K562 (cell line): ENCODE results near the gene PREB. TPM values are rescaled to one million over a fixed set of nuclear protein-coding genes. Genes with fewer than 3 reads are reported as not detected.
A peak's percentile ranks its signal among the peaks of the same experiment; 100 is the strongest.

ENCODE experiments used
- CEBPZ ChIP-seq: fragments of 150-350 bp; IDR thresholded peaks from 2 replicates; pipeline ENCODE4 v1.6.1; 2014; ENCODE audit warnings: low read depth, mild to moderate bottlenecking, low read length, borderline replicate concordance
- DPF2 ChIP-seq: fragments of 450-650 bp; IDR thresholded peaks from 2 replicates; pipeline ENCODE4 v1.6.1; 2016
- ETV5 ChIP-seq: sonication (generic); formaldehyde crosslinking; IDR thresholded peaks from 2 replicates; pipeline ENCODE4 v1.4.0; 2020; ENCODE audit warnings: low read depth, mild to moderate bottlenecking, missing genetic modification reagents
- GATA2 ChIP-seq: sonication (generic); formaldehyde crosslinking; IDR thresholded peaks from 2 replicates; pipeline ENCODE4 v1.4.0; 2020; ENCODE audit warnings: mild to moderate bottlenecking, missing genetic modification reagents
- HDAC2 ChIP-seq: fragments of 450-650 bp; IDR thresholded peaks from 2 replicates; pipeline ENCODE4 v1.6.1; 2016; ENCODE audit warnings: mild to moderate bottlenecking
- MAX ChIP-seq: sonication (generic); formaldehyde crosslinking; IDR thresholded peaks from 2 replicates; pipeline ENCODE4 v1.9.0; 2022; ENCODE audit warnings: mild to moderate bottlenecking, missing genetic modification reagents
- MCM3 ChIP-seq: fragments of 450-650 bp; IDR thresholded peaks from 2 replicates; pipeline ENCODE4 v1.6.1; 2016
- MYNN ChIP-seq, 2 experiments: sonication (generic); formaldehyde crosslinking in 1 of 2; IDR thresholded peaks; 2 replicates each; pipeline versions ENCODE4 v1.5.0 to v1.6.1; 2016 to 2020; ENCODE audit warnings: antibody characterized with exemption in 1 of 2, missing genetic modification reagents in 1 of 2
- NCOR1 ChIP-seq: fragments of 450-650 bp; IDR thresholded peaks from 2 replicates; pipeline ENCODE4 v1.6.1; 2016; ENCODE audit warnings: mild to moderate bottlenecking, moderate library complexity
- NFRKB ChIP-seq: fragments of 450-650 bp; IDR thresholded peaks from 2 replicates; pipeline ENCODE4 v1.6.1; 2016; ENCODE audit warnings: low read depth
- NFYB ChIP-seq: IDR thresholded peaks from 2 replicates; pipeline ENCODE4 v1.6.1; 2011; ENCODE audit warnings: mild to moderate bottlenecking, moderate library complexity; ENCODE audit not compliant: insufficient read length; ENCODE audit errors: extremely low read depth
- NRF1 ChIP-seq, 2 experiments: fragments of 450-650 bp; IDR thresholded peaks in 1 of 2; conservative IDR thresholded peaks in 1 of 2; 2 replicates each; pipeline ENCODE4 v1.6.1; 2014; ENCODE audit warnings: mild to moderate bottlenecking in 2 of 2
- POLR2A ChIP-seq: fragments of 450-650 bp; conservative IDR thresholded peaks from 2 replicates; pipeline ENCODE4 v1.6.1; 2016
- POLR2G ChIP-seq: fragments of 200-400 bp; formaldehyde crosslinking; IDR thresholded peaks from 2 replicates; pipeline ENCODE4 v1.6.1; 2017; ENCODE audit warnings: low read depth, mild to moderate bottlenecking, antibody characterized with exemption, low read length, moderate library complexity
- SMARCA5 ChIP-seq: fragments of 450-650 bp; IDR thresholded peaks from 2 replicates; pipeline ENCODE4 v1.6.1; 2016
- SP1 ChIP-seq: sonication (generic); formaldehyde crosslinking; IDR thresholded peaks from 2 replicates; pipeline ENCODE4 v1.8.1; 2022; ENCODE audit warnings: mild to moderate bottlenecking, missing genetic modification reagents
- TEAD2 ChIP-seq: fragments of 450-650 bp; IDR thresholded peaks from 2 replicates; pipeline ENCODE4 v1.6.1; 2016; ENCODE audit warnings: missing genetic modification characterization, control low read depth, missing compliant biosample characterization
- YY1 ChIP-seq, 3 experiments: IDR thresholded peaks; 2 replicates each; pipeline ENCODE4 v1.6.1; 2011; ENCODE audit warnings: low read length in 2 of 3, mild to moderate bottlenecking in 2 of 3, moderate library complexity in 2 of 3, borderline replicate concordance in 1 of 3, control low read depth in 1 of 3, low read depth in 1 of 3; ENCODE audit not compliant: insufficient read depth in 3 of 3, insufficient replicate concordance in 2 of 3, control insufficient read depth in 1 of 3, insufficient read length in 1 of 3; ENCODE audit errors: extremely low read depth in 1 of 3
- ZNF140 ChIP-seq: fragments of 250-450 bp; sonication (Bioruptor Pico); IDR thresholded peaks from 2 replicates; pipeline ENCODE4 v1.8.0; 2021; ENCODE audit warnings: moderate library complexity, mild to moderate bottlenecking, inconsistent platforms
- ZNF174 ChIP-seq: fragments of 250-450 bp; sonication (Bioruptor Pico); IDR thresholded peaks from 2 replicates; pipeline ENCODE4 v1.4.0; 2020; ENCODE audit warnings: mild to moderate bottlenecking
- polyA plus RNA-seq, 8 experiments: library from polyadenylated mRNA; depleted of rRNA in 4 of 8; stranded (reverse) in 5 of 8; unstranded in 3 of 8; fragments of >200 nt; fragmentation: Nextera tagmentation in 2 of 8; fragmentation: Illumina TruSeq in 1 of 8; extraction: Ambion mirVana in 2 of 8; extraction: Trizol in 1 of 8; gene quantifications; 2 replicates each; pipeline versions ENCODE4 v1.2.1 to v1.2.3, GENCODE V29; 2011 to 2014; ENCODE audit warnings: inconsistent platforms in 1 of 8, missing spikeins in 1 of 8
- total RNA-seq, 7 experiments: library from RNA; depleted of rRNA in 6 of 7; stranded (reverse); fragments of >200 nt in 6 of 7; fragmentation: Illumina TruSeq in 2 of 7; extraction: Trizol in 2 of 7; gene quantifications; 2 replicates each; pipeline versions ENCODE4 v1.2.1 to v1.2.3, GENCODE V29; 2011 to 2021; ENCODE audit warnings: low replicate concordance in 1 of 7
- TF ChIP-seq, protein P1 (sequence below): sonication (generic); formaldehyde crosslinking; IDR thresholded peaks from 2 replicates; pipeline ENCODE4 v1.8.0; 2022; ENCODE audit warnings: missing genetic modification reagents, mild to moderate bottlenecking, borderline replicate concordance
- TF ChIP-seq, protein P2 (sequence below): fragments of 450-650 bp; IDR thresholded peaks from 2 replicates; pipeline ENCODE4 v1.6.1; 2016; ENCODE audit warnings: low read depth, mild to moderate bottlenecking, moderate library complexity

PREB gene
- total and polyA plus RNA-seq, 9 of the 15 experiments (the other 6 are each of a cell fraction or from before 2014, with no cell fraction given), result 35.1 to 84.2 (median 67.2) TPM

DNA sequence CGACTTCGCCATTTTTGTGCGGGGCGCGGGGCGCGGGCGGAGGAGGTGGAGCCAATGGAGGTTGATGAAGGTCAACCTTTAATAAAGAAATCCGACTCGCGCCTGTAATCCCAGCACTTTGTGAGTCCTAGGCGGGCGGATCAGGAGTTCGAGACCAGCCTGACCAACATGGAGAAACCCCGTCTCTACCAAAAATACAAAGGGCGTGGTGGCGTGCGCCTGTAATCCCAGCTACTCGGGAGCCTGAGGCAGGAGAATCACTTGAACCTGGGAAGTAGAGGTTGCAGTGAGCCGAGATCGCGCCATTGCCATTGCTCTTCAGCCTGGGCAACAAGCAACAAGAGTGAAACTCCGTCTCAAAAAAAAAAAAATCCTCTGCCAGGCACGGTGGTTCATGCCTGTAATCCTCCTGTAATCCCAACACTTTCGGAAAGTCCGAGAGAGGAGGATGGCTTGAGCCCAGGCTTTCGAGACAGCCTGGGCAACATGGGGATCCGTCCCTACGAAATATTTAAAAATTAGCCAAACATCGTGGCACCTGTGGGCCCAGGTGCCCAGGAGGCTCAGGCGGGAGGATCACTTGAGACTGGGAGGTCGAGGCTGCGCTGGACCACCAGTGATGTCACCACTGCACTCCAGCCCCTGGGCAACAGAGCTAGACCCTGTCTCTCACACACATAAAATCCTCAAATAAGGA is 493 bp upstream of the PREB start (continued):
- TF ChIP-seq, protein P1, sequence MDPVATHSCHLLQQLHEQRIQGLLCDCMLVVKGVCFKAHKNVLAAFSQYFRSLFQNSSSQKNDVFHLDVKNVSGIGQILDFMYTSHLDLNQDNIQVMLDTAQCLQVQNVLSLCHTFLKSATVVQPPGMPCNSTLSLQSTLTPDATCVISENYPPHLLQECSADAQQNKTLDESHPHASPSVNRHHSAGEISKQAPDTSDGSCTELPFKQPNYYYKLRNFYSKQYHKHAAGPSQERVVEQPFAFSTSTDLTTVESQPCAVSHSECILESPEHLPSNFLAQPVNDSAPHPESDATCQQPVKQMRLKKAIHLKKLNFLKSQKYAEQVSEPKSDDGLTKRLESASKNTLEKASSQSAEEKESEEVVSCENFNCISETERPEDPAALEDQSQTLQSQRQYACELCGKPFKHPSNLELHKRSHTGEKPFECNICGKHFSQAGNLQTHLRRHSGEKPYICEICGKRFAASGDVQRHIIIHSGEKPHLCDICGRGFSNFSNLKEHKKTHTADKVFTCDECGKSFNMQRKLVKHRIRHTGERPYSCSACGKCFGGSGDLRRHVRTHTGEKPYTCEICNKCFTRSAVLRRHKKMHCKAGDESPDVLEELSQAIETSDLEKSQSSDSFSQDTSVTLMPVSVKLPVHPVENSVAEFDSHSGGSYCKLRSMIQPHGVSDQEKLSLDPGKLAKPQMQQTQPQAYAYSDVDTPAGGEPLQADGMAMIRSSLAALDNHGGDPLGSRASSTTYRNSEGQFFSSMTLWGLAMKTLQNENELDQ (CRISPR knock-in tag), result no peak
- TF ChIP-seq ZNF174 (CRISPR knock-in tag) (no peak), MCM3 (no peak), SMARCA5 (0 out of 2 replicates have a peak, but pooled peaks have one; percentile 34), POLR2A (no peak), NCOR1 (0 out of 2 replicates have a peak, but pooled peaks have one; percentile 75), CEBPZ (no peak), MAX (0 out of 2 replicates have a peak, but pooled peaks have one; percentile 23), YY1 (IDR thresholded peaks at IDR 0.05; ENCODE audit: borderline replicate concordance in 1 of 3, control insufficient read depth in 1 of 3, extremely low read depth in 1 of 3, insufficient read depth in 3 of 3, insufficient read length in 1 of 3, insufficient replicate concordance in 2 of 3, low read depth in 1 of 3, low read length in 2 of 3) (peak in 2 of 3 experiments; percentile 94 to 100), TEAD2 (no peak), DPF2 (peak; percentile 51; the same call in 1 of the 2 replicates), NRF1 (conservative IDR thresholded peaks at IDR 0.05 in 1 of 2, IDR thresholded peaks at IDR 0.05 in 1 of 2) (no peak), SP1 (CRISPR knock-in tag) (peak; percentile 63; the same call in 1 of the 2 replicates), GATA2 (CRISPR knock-in tag) (no peak), NFRKB (peak; percentile 51; the same call in 1 of the 2 replicates), ETV5 (CRISPR knock-in tag) (0 out of 2 replicates have a peak, but pooled peaks have one; percentile 35), POLR2G (peak; percentile 3; the same call in 1 of the 2 replicates), NFYB (no peak), ZNF140 (CRISPR knock-in tag) (no peak), MYNN (IDR thresholded peaks at IDR 0.05) (no peak), MYNN (CRISPR knock-in tag; IDR thresholded peaks at IDR 0.05) (no peak), HDAC2 (peak; percentile 20; the same call in 1 of the 2 replicates)
- TF ChIP-seq, protein P2, sequence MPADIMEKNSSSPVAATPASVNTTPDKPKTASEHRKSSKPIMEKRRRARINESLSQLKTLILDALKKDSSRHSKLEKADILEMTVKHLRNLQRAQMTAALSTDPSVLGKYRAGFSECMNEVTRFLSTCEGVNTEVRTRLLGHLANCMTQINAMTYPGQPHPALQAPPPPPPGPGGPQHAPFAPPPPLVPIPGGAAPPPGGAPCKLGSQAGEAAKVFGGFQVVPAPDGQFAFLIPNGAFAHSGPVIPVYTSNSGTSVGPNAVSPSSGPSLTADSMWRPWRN, result no peak
